Measurements from ENCODE around the gene ITPRIPL1. TPM values are rescaled to one million over a fixed set of nuclear protein-coding genes. Genes with fewer than 3 reads are reported as not detected.

ITPRIPL1 gene
- polyA plus RNA-seq, 1 experiment: 0.52 TPM

DNA sequence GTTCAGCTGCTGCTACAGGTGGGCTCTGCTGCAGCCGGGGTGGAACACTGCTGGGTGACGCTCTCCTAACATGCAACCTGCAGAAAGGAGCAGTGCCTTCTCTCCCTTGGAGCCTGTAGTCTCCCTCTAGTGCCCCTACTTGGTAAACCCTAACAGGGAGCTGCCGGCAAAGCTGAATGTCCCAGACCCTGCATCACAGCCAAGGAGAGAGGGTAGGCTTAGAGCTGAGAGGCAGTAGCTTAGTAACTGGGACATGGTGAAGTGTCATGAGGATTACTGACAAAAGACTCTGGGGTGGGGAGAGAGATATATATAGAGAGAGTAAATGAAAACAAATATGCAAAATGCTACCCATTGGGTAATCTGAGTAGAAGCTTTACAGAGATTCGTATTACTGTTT is 20.3 kb downstream of the ITPRIPL1 start:
- ChIA-PET POLR2A (no interaction called here), CTCF (interaction anchor here (1.3 kb wide), 1 partner anchor 10 kb away, joined by 5 read pairs; the partner anchor contains the start of gene NCAPH)
- no peaks in the 10 kb centered on the region for H3K27me3 ChIP-seq (ENCODE audit: control insufficient read depth, insufficient read depth, low read length)
- no peak for DNase-seq (ENCODE audit: low read depth)
- H3K36me3 ChIP-seq (ENCODE audit: control insufficient read depth, insufficient read depth, low read length): no peaks in the 10 kb centered on the region; the same call in 1 of the 2 replicates
- TF ChIP-seq, protein P1, sequence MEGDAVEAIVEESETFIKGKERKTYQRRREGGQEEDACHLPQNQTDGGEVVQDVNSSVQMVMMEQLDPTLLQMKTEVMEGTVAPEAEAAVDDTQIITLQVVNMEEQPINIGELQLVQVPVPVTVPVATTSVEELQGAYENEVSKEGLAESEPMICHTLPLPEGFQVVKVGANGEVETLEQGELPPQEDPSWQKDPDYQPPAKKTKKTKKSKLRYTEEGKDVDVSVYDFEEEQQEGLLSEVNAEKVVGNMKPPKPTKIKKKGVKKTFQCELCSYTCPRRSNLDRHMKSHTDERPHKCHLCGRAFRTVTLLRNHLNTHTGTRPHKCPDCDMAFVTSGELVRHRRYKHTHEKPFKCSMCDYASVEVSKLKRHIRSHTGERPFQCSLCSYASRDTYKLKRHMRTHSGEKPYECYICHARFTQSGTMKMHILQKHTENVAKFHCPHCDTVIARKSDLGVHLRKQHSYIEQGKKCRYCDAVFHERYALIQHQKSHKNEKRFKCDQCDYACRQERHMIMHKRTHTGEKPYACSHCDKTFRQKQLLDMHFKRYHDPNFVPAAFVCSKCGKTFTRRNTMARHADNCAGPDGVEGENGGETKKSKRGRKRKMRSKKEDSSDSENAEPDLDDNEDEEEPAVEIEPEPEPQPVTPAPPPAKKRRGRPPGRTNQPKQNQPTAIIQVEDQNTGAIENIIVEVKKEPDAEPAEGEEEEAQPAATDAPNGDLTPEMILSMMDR (IDR thresholded peaks at IDR 0.05; ENCODE audit: insufficient read depth, low read depth, low read length): no peak
- H3K4me3 ChIP-seq (ENCODE audit: low read depth, low read length): no peak overlapping the region

DNA sequence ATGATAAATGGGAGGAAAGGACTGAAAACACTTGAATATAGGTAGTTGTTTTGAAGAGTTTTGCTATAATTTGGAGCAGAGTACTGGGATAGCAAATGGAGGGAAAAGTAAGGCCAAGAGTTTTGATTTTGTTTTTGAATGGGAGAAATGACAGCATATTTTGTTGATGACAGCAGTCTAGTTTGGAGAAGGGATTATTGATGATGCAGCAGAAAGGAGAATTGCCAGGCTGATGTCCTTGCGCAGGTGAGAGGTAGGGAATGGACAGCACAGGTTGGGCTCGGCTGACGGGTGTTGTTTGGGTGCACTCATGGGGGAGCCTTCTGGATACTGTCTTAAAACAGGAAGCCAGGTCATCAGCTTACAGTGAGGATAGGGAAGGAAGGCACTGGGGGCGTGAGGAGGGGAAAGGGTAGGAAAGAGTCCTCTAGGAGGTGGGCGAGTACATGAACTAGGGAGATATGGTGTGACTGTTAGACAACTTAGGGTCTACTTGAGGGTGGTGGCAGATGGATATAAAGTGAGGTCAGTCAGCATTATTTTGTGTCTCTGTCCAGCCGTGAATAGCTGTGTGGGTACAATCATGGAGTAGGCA is 20.8 kb downstream of the ITPRIPL1 start:
- TF ChIP-seq, protein P1 (IDR thresholded peaks at IDR 0.05; ENCODE audit: insufficient read depth, low read depth, low read length): no peak
- CTCF ChIA-PET: interaction anchor here (1.3 kb wide), 1 partner anchor 10 kb away, joined by 5 read pairs; the partner anchor contains the start of gene NCAPH
- Histone ChIP-seq H3K27me3 (ENCODE audit: control insufficient read depth, insufficient read depth, low read length) (no peaks in the 10 kb centered on the region), H3K4me3 (ENCODE audit: low read depth, low read length) (no peak overlapping the region), H3K36me3 (ENCODE audit: control insufficient read depth, insufficient read depth, low read length) (no peaks in the 10 kb centered on the region; the same call in 1 of the 2 replicates)
- no peak for DNase-seq (ENCODE audit: low read depth)
- POLR2A ChIA-PET: no interaction called here

DNA sequence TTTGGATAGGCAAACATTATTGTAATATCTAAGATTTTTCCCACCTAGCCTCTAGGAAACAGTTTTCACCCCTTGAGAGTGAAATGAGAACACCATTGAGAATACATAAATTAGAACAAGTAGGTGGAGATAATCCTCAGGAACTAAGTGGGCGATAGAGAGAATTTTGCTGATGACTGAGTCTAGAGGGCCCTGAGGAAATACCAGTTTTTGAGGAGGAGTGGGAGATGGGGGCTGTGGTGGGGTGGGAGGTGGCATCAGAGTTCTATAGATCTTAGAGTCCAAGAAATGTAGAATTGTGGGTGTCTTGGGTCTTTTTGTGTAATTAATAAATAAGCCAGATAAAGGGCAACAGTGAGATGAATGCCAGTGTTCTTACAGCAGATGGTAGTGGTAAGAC is 22.3 kb downstream of the ITPRIPL1 start:
- ChIA-PET CTCF (no interaction called here), POLR2A (no interaction called here)
- TF ChIP-seq, protein P1 (IDR thresholded peaks at IDR 0.05; ENCODE audit: insufficient read depth, low read depth, low read length): no peak
- no peak for DNase-seq (ENCODE audit: low read depth)
- no peaks in the 10 kb centered on the region; the same call in 1 of the 2 replicates for H3K36me3 ChIP-seq (ENCODE audit: control insufficient read depth, insufficient read depth, low read length)
- H3K4me3 ChIP-seq (ENCODE audit: low read depth, low read length): no peak overlapping the region
- no peaks in the 10 kb centered on the region for H3K27me3 ChIP-seq (ENCODE audit: control insufficient read depth, insufficient read depth, low read length)

DNA sequence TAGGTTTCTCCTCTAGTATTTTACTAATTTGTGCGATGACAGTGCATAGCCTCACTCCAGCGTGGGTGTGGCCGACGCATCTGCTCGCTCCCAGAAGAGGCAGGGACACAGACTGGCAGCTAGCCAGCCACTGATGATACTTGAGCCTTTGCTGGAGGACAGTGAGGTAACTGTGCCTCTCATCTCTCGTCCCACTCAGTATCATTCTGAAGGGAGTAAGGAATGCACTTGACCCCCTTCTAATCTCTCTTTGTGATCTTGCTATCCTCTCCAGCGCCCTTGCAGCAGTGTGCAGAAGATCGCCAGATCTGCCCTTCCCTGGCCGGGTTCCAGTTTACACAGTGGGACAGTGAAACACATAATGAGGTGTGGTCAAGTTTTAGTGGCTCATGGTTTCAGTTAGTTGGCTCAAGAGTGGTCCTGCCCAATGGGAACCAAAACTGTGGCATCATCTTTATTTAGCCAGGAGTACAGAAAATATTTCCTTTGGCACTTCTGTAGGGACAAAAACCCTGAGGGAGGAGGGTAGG is 28.0 kb downstream of the ITPRIPL1 start:
- Histone ChIP-seq H3K36me3 (ENCODE audit: control insufficient read depth, insufficient read depth, low read length) (no peaks in the 10 kb centered on the region), H3K4me3 (ENCODE audit: low read depth, low read length) (no peak overlapping the region), H3K27me3 (ENCODE audit: control insufficient read depth, insufficient read depth, low read length) (no peaks in the 10 kb centered on the region)
- TF ChIP-seq, protein P1 (IDR thresholded peaks at IDR 0.05; ENCODE audit: insufficient read depth, low read depth, low read length): no peak
- no peak for DNase-seq (ENCODE audit: low read depth)
- CTCF ChIA-PET: interaction anchor here (1.3 kb wide), 1 partner anchor 12 kb away, joined by 4 read pairs; no protein-coding TSS in a partner anchor
- POLR2A ChIA-PET: no interaction called here

DNA sequence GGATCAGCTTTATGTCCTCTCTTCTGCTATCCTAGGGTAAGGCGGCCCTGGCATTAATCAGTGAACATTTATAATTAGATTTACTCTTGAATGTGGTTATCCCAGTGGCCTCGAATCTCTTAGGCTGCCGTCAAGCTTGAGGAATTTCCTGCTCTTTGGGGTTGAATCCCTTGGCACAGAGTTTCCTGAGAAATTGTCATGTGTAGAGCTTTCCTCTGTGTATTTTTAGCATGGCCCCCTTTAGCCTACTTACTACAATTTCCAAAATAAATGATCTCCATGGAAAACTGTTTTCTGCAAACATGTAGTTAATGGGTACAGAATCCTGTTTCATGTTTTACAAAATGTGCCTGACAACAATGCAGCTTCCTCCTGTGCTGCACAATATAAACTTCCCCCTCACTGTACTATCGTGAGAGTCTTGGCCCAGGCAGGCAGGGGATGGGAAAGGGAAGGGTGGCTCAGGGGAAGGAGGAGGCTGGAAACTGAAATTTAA is 28.5 kb downstream of the ITPRIPL1 start:
- ChIA-PET POLR2A (no interaction called here), CTCF (interaction anchor here (0.8 to 1.3 kb wide), 3 partner anchors 13 to 155 kb away, joined by 3 to 4 read pairs (median 3); no protein-coding TSS in a partner anchor)
- TF ChIP-seq, protein P1 (IDR thresholded peaks at IDR 0.05; ENCODE audit: insufficient read depth, low read depth, low read length): no peak
- Histone ChIP-seq H3K4me3 (ENCODE audit: low read depth, low read length) (no peak overlapping the region), H3K36me3 (ENCODE audit: control insufficient read depth, insufficient read depth, low read length) (no peaks in the 10 kb centered on the region), H3K27me3 (ENCODE audit: control insufficient read depth, insufficient read depth, low read length) (no peaks in the 10 kb centered on the region)
- DNase-seq (ENCODE audit: low read depth): no peak
